Measurements from ENCODE around the gene GPRC5B.

- TF ChIP-seq TCF12 (IDR thresholded peaks at IDR 0.05; ENCODE audit: low read depth) (no peak), ZBTB7A (IDR thresholded peaks at IDR 0.05; ENCODE audit: low read depth) (no peak), YY1 (IDR thresholded peaks at IDR 0.05; ENCODE audit: low read depth) (no peak), EP300 (IDR thresholded peaks at IDR 0.05; ENCODE audit: borderline replicate concordance) (no peak)
These were observed 53.0 kb downstream of the GPRC5B start for GRCh38 chr16:19831678-19832077.

Data from Ishikawa (cell line).